Mesenteric fat pad (tissue), 1 donor: Measurements from ENCODE around the gene ABO. TPM values are rescaled to one million over a fixed set of nuclear protein-coding genes. Genes with fewer than 3 reads are reported as not detected.
"Not testable (repeated sequence)": the region's sequence is repeated elsewhere in the genome, so short reads cannot be mapped to it uniquely, and the experiment has no call there.

Source experiments
- DNase-seq: peaks from one replicate; pipeline ENCODE4 v3.0.0-alpha.2; 2020; ENCODE audit warnings: low spot score
- total RNA-seq: library from RNA; stranded (reverse); fragmentation: NEBNext Ultra II Directional; extraction: Animal tissue kit (Norgen Biotek cat#: 25700); gene quantifications from one replicate; pipeline ENCODE4 v1.2.1, GENCODE V29; 2021
- donor health status: DM: yes; HTN: yes; CAD: no.

Gene ABO
- total RNA-seq, 1 donor from 2014 or later = 2.3 TPM

DNA sequence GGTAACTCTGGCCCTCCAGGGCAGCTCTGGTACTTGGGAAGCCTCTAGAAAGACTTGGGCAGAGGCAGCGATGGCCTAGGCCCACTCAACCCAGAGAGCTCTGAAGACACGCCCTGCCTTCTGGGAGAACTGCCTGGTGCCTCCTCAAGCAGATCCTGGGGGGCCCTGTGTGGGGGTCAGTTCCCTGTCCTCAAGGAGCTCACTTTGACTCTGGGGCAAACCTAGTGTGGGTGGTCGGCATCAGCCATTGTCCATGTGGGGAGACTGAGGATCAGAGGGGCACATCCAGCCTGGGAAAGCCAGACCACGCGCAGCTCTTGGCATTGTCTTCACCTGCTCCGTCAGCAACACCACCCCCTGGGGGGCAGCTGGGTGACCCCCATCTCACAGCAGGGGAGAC, 28.0 kb downstream of the ABO start:
- no peak for DNase-seq

DNA sequence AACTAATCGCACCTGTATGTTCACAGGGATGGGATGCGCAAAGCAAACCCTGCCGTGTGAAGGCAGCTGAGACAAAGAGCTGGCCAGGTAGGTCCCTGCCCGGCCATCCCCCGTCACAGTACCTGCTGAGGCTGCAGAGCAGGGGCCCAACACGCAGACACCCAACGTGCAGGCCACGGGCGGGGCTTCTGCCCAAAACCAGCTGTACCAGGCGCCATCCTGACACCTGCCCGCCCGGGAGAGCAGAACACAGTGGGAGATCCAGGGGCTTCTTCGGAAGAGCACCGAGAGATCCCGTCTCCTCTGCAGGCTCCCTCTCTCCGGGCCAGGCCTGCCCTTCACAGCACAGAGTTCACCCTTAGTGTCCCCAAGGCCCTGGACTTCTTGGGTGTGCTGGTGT, 28.4 kb downstream of the ABO start:
- DNase-seq = no peak

DNA sequence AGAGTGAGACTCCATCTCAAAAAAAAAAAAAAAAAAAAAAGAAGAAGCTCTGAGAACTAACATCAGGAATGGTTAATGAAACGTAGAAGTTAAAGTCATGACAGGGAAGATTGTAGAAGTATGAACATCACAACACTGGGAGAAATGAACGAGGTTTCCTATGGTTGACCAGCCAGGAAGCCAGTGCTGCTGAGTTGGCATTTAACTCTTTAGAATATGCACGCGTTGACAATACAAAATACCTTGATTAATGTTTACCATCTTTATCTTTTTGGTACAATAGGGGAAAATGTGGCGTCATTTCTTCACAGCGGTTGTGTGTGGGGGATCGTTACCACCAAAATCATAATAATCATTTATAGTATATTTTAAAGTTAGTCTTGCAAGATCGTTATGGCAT, 32.0 kb downstream of the ABO start:
- no peak for DNase-seq

DNA sequence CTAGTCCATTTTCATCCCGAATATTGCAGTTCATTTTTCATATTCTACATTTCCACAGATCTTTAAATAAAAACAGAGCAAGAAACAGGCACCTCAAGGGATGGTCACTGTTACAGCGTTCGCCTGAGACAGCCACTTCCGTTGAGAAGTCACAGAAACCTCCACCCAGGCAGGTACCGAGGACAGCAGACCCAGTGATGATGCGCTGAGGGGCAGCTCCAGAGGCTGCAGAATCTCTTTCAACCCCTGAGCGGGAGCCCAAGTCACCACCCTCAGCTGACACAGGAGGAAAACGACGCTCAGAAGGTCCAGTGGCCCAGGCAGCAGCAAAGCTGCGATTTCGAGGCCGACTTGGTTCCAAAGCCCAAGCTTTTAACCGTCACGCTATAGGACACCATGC, 32.8 kb downstream of the ABO start:
- no peak for DNase-seq

DNA sequence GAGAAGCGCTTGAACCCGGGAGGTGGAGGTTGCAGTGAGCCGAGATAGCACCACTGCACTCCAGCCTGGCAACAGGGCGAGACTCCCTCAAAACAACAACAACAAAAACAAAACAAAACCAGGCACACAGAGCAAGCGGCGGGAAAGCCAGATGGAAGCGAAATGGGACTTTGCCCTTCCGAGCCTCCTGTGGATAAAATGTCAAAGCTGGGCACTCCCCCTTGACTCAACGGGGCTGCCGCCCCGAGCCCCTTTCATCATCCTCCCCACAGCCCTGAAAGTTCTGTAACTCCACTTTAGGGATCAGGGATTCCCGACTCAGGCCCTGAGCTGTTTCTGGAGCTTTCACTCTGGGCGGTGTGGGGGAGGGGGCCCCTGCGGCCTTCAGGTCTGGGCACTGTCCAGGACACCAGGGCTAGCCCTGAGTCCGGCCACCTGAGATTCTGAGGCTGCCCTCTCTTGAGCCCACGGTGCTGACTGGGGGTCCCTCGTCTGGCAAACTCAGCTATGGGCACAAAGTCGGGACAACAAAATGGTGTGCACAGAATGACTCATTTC, 35.4 kb downstream of the ABO start:
- DNase-seq = no peak

DNA sequence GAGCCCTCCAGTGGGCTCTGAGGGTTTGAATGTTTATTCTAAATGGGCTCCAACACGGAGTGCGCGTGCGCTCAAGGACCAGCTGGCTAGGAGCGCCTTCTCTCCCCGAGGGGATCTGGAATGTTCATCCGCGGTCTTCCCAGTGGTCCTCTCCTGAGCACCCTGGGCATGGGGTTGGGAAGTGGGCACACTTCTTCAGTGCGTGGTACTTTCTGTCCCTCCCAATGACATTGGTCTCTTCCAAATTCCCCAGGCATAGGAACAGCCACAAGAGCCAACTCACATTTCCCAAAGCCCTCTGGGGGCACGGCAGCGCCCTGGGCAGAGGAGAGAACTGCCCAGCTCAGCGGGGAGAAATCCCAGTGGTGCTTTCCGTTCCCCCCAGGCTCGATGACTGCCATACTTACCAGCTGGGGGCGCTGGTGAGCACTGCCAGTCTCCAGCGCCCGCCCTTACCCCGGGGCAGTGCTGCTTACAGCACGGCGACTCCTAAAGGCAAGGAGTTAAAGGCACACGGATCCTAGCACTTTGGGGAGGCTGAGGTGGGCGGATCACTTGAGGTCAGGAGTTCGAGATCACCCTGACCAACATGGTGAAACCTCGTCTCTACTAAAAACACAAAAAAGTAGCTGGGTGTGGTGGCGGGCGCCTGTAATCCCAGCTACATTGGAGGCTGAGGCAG, 36.0 kb downstream of the ABO start:
- DNase-seq = peak; percentile 90

DNA sequence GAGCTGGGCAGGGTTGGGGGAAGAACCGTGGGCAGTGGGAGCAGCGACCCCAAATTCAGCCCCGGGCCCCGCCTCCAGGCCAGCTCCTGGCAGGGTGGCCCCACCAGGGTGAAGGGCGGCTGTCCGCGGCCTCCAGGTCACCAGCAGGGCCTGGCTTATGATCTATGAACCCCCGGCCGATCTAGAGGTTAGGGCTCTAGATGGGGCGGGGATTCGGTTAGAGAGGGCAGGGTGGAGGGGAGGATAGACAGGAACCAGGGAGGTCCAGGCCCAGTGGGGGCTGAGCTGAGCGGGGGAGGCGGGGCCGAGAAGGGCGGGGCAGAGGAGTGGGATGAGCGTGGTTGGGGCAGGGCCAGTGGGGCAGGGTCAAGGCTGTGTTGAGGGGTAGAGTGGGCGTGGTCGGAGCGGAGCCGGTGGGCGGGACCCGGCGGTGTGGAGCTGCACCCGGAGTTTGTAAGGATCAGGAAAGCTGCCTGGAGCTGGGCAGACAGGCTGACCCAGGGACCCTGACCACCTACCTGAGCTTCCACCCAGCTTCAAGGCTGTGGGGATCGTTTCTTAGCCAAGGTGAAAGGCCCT, 36.6 kb downstream of the ABO start:
- peak; percentile 93 for DNase-seq

DNA sequence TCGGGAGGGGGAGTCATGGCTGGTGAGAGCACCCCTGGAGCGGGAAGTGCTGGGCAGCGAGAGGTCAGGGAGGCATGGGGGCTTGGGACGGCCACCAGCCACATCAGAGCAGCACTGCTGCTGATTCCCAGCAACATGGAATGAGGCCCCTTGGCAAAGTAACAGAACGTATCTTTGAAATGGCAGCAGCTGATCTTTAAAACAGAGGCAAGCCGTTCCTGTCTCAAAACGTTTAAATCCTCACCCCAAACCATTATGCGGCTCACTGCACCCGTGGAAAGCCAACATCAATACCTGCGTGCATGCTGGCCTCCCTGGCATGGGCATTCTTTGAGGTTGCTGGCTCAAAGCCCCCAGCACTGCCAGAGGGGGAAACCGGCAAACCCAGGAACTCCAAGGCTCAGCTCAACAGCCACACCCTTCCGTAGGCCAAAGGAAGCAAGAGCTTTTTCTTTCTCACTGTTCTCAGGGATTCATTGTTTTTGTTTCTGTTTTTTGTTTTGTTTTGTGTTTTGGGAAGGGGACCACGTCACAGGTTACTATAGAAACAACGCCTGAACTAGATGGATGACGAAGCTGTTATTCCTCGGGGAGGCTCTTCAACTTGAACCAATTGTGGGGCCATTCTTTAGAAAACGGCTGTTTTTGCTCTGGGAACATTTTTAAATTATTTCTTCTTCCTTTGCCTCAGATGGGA, 37.8 kb downstream of the ABO start:
- peak; percentile 68 for DNase-seq

DNA sequence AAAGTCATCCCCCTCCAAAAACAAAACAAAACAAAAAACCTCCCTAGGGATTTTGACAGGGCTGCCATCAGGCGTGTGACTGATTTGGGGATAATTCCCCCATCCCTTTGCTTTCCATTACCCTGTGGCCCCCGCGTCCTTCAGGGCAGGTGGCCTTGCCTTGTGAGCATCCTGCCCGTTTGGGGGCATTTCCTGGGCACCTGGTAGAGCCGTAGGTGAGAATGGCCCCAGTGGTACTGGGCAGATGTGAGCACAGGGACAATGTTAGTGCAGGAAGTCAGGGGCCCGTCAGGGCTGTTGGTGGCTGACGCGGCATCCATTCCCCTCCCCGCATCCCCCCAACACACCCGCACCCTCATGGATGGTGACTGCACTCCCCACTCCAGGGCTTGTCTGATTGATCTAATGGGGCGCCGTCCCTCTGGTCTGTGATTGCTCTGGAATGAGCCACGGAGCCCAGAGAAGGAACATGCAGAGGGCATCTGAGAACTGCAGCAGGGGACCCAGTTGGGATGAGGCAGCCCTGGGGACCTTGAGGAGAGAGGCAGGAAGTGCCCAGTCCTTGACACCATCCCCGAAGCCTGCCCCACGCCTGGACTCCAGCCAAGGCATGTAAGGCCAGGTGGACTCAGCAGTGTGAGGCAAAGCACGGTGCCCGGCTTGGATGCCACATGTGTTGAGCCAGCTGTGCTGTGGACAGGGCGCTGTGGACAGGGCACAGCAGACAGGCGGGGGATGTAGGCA, 38.5 kb downstream of the ABO start:
- DNase-seq = peak; percentile 89

DNA sequence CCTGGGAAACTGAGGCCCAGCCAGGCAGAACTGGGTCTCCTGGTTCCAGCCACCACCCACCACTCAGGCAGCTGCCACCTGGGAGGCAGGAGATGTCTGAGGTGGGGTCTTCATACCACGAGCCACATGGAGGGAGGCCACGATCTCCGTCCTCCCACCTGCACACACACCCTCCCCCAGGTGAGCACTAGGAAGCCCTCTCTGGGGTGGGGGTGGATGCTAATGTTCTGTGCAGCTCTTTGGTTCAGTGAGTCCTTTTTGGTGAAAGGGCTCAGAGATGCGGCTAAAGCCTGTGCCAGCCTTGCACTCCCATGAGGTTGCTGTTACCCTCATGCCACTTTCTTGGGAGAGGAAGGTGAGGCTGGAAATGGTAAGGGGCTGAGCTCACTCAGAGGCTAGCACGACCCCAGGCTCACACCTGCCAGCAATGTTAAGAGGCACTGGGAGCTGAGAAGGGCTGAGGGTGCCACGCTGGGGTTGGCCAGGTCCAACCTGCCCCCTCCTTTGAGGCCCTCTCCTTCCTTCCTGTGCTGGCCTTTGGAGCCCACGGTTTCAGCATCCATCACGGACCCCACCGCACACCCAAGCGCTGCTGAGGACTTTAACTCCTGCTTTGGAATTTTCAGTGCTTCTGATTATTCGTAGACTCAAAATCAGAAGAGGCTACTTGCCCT, 39.3 kb downstream of the ABO start:
- DNase-seq = no peak

DNA sequence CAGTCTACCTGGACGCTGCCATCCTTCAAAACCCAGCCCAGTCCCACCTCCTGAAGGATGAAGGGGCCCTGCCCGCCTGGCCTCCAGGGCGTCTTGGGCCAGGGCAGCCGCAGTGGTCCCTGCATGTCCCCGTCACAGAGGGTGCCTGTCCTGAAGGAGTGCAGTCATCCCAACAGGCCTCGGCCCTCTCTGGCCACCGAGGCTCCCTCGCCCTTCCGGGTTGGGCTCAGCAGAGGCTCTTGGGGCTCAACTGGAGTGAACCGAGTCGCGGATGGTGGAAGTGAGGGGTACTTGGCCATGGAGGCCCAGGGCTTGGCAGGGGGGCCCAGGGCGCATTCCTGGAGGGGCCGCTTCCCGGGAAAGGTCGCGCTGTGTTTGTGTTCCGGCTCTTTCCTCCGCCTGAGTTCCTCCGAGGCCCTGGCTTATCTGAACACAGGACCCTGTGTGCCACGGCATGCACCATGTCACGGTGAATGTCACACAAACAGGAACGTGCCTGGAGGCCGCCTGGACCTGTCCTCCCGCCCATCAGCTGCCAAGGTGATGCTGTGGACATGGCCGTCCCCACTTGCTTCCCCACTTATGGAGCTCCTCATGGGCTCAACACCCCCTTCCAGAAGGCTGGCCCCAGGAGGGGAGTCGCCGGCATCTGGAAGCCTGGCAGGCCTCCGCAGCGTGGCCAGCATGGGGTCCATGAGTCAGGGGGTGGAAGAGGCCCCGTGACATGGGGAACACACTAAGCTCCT, 40.3 kb downstream of the ABO start:
- peak; percentile 65 for DNase-seq

DNA sequence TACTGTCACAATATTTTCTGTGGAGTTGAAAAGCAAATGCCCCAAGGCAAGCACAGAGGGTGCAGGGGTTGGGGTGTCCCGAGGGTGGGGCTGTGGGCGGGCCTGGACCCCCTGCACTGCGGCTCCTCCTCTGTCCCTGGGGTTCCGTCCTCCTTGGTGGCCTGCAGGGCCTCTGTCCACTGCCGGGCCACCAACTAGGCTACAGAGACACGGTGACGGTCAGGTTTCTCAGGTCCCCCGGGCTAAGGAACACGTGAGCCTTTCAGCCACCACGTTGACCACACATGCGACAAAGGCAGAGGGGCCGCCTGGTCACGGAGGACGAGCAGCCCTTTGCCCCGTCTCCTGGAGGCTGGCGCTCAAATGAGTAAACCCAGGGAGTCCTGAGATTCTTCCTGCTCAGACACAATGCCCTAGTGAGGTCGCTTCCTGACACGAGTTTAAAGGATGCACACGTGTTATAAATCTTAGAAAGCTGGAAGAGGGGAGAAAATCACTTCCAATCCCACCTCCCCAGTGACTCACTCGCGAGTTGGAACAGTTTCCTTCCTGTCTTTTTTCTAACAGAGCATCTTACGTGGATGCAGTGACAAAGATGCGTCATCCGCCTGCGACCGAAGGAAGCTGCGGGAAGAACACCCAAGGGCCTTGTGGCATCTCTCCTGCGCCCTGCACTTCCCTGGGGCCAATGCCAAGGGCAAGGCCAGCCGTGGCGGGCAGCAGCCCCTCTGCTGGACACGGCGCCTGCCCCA, 41.1 kb downstream of the ABO start:
- DNase-seq = peak; percentile 62

DNA sequence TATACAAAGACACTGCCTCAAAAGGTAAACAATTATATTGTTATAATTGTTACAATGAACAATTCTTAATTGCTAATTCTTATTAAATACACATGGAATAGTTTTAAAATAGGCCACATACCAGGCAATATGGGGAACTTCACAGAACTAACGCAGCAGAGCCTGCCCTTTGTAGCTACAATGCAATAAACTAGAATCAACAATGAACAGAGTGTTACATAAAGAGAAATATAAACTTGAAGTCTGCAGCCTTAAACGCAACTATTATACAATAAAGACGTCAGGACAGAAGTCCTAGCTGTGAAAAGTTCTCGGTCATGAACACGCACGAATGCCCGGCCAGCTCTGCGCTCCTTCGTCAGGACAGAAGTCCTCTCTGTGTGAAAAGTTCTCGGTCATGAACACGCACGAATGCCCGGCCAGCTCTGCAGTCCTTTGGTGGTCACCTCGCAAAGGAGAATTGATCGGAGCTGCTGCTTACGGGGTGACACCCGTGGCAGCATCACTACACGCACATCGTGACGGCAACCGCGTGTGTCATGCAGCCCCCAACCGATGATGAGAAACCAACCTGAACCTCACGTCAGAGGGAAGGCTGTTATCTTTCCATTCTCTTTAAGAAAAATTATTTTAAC, 43.0 kb downstream of the ABO start:
- DNase-seq = not testable (repeated sequence)

DNA sequence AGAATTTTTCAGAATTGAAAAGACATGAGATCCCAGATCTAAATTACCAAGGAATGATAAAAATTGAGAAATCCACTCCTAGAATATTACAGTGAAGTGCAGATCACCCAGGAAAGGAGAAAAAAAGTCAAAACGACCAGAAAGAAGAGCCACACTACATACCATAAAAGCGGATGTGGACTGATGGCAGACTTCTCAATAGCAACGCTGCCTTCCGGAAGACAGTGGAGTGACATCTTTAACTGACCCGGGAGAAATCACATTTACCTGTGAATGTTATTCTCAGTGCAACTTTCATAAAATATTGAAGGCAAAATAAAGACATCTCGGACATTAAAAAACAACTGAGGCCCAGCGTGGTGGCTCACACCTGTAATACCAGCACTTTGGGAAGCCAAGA, 44.5 kb downstream of the ABO start:
- DNase-seq = not testable (repeated sequence)

DNA sequence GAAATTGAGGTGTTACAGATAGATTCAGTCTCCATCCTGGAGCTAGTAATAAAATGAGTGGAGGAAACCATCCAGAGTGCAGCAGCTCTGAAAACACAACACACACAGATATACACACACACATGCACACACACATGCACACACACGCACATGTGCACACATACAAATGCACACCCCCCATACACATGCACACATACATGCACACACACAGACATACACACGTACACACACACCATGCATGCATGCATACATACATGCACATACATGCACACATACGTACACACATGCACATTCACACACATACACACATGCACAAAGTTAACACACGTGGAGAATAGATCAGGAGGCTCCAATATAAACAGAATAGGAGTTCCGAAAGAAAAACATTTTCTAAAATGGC, 44.9 kb downstream of the ABO start:
- DNase-seq = no peak

DNA sequence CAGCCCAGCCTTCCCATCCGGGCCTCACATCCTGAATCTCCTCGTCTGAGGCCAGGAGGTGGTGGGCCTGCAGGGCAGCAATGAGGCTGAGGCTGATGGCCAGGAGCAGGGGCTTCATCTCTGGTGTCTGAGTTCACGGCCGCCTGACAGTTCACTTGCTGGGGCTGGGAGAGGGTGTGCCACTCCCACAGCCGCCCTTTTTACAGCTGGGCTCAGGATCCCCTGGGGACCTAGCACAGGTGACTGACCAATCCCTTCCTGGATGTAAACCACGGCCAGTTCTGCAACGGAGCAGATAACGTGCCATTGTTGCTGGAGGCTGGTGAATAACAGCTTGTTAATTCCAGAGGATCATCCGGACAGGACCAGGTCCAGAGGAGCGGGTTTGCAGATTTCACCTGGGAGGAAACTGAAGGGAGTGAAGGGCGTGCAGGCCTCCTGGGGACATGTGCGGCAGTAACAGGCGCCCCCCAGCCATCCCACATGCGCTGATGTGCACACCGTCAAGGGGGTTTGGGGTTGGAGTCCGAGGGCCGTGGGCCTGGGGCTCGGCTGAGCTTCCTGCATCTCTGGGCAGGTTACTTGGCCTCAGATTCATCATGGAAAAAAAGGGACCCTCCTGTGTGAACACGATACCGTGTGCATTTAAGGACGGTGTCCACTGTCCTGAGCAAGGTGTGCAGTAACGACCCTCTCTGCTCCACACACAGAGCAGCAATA, 46.4 kb downstream of the ABO start:
- peak; percentile 64 for DNase-seq

DNA sequence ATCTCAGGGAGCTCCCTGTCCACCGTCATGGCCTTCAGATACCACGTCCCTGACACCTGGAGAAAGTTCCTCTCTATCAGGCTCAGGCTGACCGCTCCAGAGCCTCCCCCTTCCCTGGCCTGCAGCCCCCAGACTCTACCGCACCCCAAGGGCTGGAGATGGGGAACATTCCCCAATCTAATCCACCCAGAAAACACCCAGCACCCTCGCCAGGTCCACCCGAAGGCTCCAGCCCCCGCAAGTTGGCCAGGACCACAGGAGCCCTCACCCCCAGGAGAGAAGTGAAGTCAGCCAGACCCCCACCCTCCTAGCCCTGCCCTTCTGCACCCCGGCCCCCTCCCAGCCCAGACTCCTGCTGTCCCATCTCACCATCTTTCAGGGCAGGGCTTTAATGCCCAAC, 47.0 kb downstream of the ABO start:
- DNase-seq = peak; percentile 59

DNA sequence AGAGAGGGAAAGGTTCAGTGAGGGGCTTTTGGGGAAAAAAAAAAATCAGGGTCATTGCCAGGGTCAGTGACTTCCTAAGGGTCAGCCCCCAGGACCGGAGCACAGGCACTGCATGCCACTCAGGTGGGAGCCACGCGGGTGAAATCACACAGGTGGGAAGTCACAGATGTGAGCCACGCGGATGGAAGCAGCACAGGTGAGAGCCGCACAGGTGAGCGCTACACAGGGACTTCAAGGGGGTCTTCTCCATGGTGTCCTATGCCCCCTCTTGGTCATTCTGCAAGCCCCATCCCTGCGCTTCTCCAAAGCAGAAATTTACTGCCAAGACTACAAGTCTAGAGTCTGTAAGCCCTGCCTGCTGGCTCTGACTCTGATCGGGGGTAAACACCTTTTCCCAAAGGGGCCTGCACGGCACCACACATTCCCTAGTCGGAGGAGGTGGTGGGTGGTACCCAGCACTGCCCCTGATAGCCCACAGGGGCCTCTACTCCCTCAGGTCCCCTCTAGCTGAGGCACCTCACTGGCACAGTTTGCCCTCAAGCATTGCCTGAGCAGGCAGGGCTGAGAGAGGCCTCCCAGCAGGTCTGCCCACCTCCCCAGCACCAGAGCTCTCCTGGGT, 47.6 kb downstream of the ABO start:
- DNase-seq = peak; percentile 59
